Tibial nerve (tissue), 4 donors: Measurements from ENCODE around the gene NANOS1.

ENCODE experiments used
- EP300 ChIP-seq, 2 donors: sonication (generic); formaldehyde crosslinking; IDR thresholded peaks; one replicate each; pipeline ENCODE4 v1.6.1; 2017; ENCODE audit warnings: antibody characterized with exemption in 2 of 2, mild to moderate bottlenecking in 1 of 2
- POLR2A ChIP-seq, 2 donors: fragments of 450-650 bp; IDR thresholded peaks; one replicate each; pipeline ENCODE4 v1.6.1; 2017; ENCODE audit warnings: antibody characterized with exemption in 2 of 2, mild to moderate bottlenecking in 2 of 2, moderate library complexity in 2 of 2
- TF ChIP-seq, protein P1 (sequence below), 5 experiments: fragments of 200-600 bp in 3 of 5; fragments of 450-650 bp in 2 of 5; sonication (generic) in 3 of 5; IDR thresholded peaks; one replicate each; pipeline ENCODE4 v1.5.1; 2016 to 2019; ENCODE audit warnings: antibody characterized with exemption in 5 of 5, mild to moderate bottlenecking in 3 of 5, moderate library complexity in 2 of 5

GRCh38 chr10:118981946-118982345 is 47.6 kb upstream of the NANOS1 start:
- TF ChIP-seq, protein P1, sequence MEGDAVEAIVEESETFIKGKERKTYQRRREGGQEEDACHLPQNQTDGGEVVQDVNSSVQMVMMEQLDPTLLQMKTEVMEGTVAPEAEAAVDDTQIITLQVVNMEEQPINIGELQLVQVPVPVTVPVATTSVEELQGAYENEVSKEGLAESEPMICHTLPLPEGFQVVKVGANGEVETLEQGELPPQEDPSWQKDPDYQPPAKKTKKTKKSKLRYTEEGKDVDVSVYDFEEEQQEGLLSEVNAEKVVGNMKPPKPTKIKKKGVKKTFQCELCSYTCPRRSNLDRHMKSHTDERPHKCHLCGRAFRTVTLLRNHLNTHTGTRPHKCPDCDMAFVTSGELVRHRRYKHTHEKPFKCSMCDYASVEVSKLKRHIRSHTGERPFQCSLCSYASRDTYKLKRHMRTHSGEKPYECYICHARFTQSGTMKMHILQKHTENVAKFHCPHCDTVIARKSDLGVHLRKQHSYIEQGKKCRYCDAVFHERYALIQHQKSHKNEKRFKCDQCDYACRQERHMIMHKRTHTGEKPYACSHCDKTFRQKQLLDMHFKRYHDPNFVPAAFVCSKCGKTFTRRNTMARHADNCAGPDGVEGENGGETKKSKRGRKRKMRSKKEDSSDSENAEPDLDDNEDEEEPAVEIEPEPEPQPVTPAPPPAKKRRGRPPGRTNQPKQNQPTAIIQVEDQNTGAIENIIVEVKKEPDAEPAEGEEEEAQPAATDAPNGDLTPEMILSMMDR (IDR thresholded peaks at IDR 0.05), result no peak
- TF ChIP-seq POLR2A (IDR thresholded peaks at IDR 0.05) (no peak), EP300 (IDR thresholded peaks at IDR 0.05) (no peak)
